Panc1 (cell line): Measurements from ENCODE around the gene GUK1. TPM values are rescaled to one million over a fixed set of nuclear protein-coding genes. Genes with fewer than 3 reads are reported as not detected.

Source experiments
- ATAC-seq: fragments of 200-7000 bp; cut with Tn5 transposase; 2 replicates; pipeline ENCODE4 v1.9.1; 2020; ENCODE audit warnings: mild to moderate bottlenecking, moderate library complexity
- BruUV-seq: library from RNA; stranded (reverse); fragments of 400-500 nt; replicated peaks from 2 replicates; lab custom pipeline; 2021; lab: Mats Ljungman, UMichigan
- CTCF ChIA-PET: fragments of 300-600 bp; sonication (Branson Sonifier 250); formaldehyde crosslinking; loops from one replicate; lab custom pipeline; 2022; ENCODE audit warnings: antibody characterized with exemption; lab: Charles Lee
- POLR2A ChIA-PET: fragments of 300-600 bp; sonication (Branson Sonifier 250); formaldehyde crosslinking; loops from one replicate; lab custom pipeline; 2022; ENCODE audit warnings: antibody characterized with exemption; lab: Charles Lee
- DNase-seq: peaks from one replicate; pipeline ENCODE4 v3.0.0-alpha.2; 2010; ENCODE audit warnings: low read depth, low spot score
- H3K27ac ChIP-seq: 2 replicates; pipeline ENCODE4 v1.5.1; 2011; ENCODE audit warnings: mild to moderate bottlenecking, low read length, inconsistent platforms
- H3K27me3 ChIP-seq: fragments of 200-500 bp; sonication (Bioruptor generic); 2 replicates; pipeline ENCODE4 v1.6.0; 2014; ENCODE audit warnings: low read length, inconsistent platforms; ENCODE audit not compliant: control insufficient read depth, insufficient read depth
- H3K36me3 ChIP-seq: fragments of 200-500 bp; sonication (Bioruptor generic); 2 replicates; pipeline ENCODE4 v1.5.1; 2014; ENCODE audit warnings: inconsistent platforms, mild to moderate bottlenecking, low read length, moderate library complexity; ENCODE audit not compliant: control insufficient read depth, insufficient read depth
- H3K4me1 ChIP-seq: 2 replicates; pipeline ENCODE4 v1.5.1; 2011; ENCODE audit warnings: inconsistent platforms, mild to moderate bottlenecking, low read length, moderate library complexity; ENCODE audit not compliant: control insufficient read depth, insufficient read depth
- H3K4me3 ChIP-seq, 2 experiments: 2 replicates each; pipeline ENCODE4 v1.5.1; 2011 to 2012; ENCODE audit warnings: low read depth in 2 of 2, low read length in 2 of 2, mild to moderate bottlenecking in 2 of 2, inconsistent platforms in 1 of 2, moderate library complexity in 1 of 2
- H3K9me3 ChIP-seq: fragments of 200-500 bp; sonication (Bioruptor generic); 2 replicates; pipeline ENCODE4 v1.5.1; 2014; ENCODE audit warnings: low read depth, mild to moderate bottlenecking, inconsistent platforms, low read length, moderate library complexity; ENCODE audit not compliant: control insufficient read depth, insufficient read depth
- POLR2AphosphoS5 ChIP-seq: IDR thresholded peaks from 2 replicates; pipeline ENCODE4 v1.6.1; 2012; ENCODE audit warnings: mild to moderate bottlenecking, low read depth, low read length, moderate library complexity
- SIN3A ChIP-seq: IDR thresholded peaks from 2 replicates; pipeline ENCODE4 v1.6.1; 2012; ENCODE audit warnings: low read depth, mild to moderate bottlenecking, low read length, moderate library complexity, borderline replicate concordance; ENCODE audit not compliant: insufficient read depth
- TCF7L2 ChIP-seq: IDR thresholded peaks from 2 replicates; pipeline ENCODE4 v1.6.1; 2011; ENCODE audit warnings: mild to moderate bottlenecking, low read depth, low read length, inconsistent platforms
- in situ Hi-C: cut with HindIII; loops from 2 replicates; pipeline ENCODE4 v1.10.0; 2016; ENCODE audit warnings: low sequenced_read_pairs, low pct_unique_long_range_greater_than_20kb
- intact Hi-C: fragments of 100-400 bp; cut with micrococcal nuclease; formaldehyde crosslinking; loops from one replicate; pipeline ENCODE4 v1.10.0; 2022; ENCODE audit not compliant: unreplicated experiment
- total RNA-seq: library from RNA; stranded (reverse); gene quantifications from one replicate; pipeline ENCODE4 v1.2.1, GENCODE V29; 2021; ENCODE audit not compliant: unreplicated experiment
- TF ChIP-seq, protein P1 (sequence below), 2 experiments: IDR thresholded peaks; 2 replicates each; pipeline ENCODE4 v1.6.1; 2011 to 2012; ENCODE audit warnings: low read depth in 2 of 2, control low read depth in 1 of 2, low read length in 1 of 2, mild to moderate bottlenecking in 1 of 2, moderate library complexity in 1 of 2; ENCODE audit not compliant: insufficient read depth in 1 of 2
- TF ChIP-seq, protein P2 (sequence below): fragments of 450-650 bp; IDR thresholded peaks from 2 replicates; pipeline ENCODE4 v1.5.1; 2017; ENCODE audit warnings: mild to moderate bottlenecking

GUK1 gene
- total RNA-seq, 1 experiment from 2014 or later, result 188 TPM

DNA sequence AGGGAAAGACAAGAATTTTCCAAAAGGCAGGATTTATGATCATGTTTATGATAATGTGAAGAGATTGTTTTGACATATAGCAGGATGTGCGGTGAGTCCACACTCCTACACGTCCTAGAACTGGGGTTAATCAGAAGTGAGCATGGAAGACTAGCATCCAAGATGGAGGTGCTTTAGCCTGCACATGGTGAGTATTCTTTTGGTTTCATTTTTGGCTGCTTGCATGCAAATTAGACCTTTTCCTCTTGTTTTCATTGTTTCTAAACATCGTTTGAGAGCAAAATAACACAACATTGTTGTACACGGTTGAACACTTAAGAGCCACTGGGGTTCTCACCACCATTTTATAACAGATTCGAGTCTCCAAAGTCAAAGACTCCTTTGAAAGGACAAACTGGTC is 14.9 kb upstream of the GUK1 start:
- H3K4me1 ChIP-seq, result 0 out of 2 replicates have a peak, but pooled peaks cover under 1% of the 10 kb centered on the region
- no peak overlapping the region for H3K4me3 ChIP-seq
- in situ Hi-C loops (no loop called here), intact Hi-C loops (no loop called here)
- DNase-seq, result no peak
- ChIA-PET CTCF (no interaction called here), POLR2A (no interaction called here)
- H3K27me3 ChIP-seq, result no peaks in the 10 kb centered on the region; the same call in 1 of the 2 replicates
- no TSS peak for BruUV-seq
- H3K27ac ChIP-seq, result no peak overlapping the region
- H3K9me3 ChIP-seq, result no peaks in the 10 kb centered on the region
- no peaks in the 10 kb centered on the region for H3K36me3 ChIP-seq
- TF ChIP-seq SIN3A, result no peak
- TF ChIP-seq, protein P1, sequence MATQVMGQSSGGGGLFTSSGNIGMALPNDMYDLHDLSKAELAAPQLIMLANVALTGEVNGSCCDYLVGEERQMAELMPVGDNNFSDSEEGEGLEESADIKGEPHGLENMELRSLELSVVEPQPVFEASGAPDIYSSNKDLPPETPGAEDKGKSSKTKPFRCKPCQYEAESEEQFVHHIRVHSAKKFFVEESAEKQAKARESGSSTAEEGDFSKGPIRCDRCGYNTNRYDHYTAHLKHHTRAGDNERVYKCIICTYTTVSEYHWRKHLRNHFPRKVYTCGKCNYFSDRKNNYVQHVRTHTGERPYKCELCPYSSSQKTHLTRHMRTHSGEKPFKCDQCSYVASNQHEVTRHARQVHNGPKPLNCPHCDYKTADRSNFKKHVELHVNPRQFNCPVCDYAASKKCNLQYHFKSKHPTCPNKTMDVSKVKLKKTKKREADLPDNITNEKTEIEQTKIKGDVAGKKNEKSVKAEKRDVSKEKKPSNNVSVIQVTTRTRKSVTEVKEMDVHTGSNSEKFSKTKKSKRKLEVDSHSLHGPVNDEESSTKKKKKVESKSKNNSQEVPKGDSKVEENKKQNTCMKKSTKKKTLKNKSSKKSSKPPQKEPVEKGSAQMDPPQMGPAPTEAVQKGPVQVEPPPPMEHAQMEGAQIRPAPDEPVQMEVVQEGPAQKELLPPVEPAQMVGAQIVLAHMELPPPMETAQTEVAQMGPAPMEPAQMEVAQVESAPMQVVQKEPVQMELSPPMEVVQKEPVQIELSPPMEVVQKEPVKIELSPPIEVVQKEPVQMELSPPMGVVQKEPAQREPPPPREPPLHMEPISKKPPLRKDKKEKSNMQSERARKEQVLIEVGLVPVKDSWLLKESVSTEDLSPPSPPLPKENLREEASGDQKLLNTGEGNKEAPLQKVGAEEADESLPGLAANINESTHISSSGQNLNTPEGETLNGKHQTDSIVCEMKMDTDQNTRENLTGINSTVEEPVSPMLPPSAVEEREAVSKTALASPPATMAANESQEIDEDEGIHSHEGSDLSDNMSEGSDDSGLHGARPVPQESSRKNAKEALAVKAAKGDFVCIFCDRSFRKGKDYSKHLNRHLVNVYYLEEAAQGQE (IDR thresholded peaks at IDR 0.05; ENCODE audit: insufficient read depth in 1 of 2, low read depth in 2 of 2, low read length in 1 of 2), result no peak
- no peak for TF ChIP-seq POLR2AphosphoS5
- TF ChIP-seq TCF7L2, result no peak
- TF ChIP-seq, protein P2, sequence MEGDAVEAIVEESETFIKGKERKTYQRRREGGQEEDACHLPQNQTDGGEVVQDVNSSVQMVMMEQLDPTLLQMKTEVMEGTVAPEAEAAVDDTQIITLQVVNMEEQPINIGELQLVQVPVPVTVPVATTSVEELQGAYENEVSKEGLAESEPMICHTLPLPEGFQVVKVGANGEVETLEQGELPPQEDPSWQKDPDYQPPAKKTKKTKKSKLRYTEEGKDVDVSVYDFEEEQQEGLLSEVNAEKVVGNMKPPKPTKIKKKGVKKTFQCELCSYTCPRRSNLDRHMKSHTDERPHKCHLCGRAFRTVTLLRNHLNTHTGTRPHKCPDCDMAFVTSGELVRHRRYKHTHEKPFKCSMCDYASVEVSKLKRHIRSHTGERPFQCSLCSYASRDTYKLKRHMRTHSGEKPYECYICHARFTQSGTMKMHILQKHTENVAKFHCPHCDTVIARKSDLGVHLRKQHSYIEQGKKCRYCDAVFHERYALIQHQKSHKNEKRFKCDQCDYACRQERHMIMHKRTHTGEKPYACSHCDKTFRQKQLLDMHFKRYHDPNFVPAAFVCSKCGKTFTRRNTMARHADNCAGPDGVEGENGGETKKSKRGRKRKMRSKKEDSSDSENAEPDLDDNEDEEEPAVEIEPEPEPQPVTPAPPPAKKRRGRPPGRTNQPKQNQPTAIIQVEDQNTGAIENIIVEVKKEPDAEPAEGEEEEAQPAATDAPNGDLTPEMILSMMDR, result no peak
- no peak for ATAC-seq

DNA sequence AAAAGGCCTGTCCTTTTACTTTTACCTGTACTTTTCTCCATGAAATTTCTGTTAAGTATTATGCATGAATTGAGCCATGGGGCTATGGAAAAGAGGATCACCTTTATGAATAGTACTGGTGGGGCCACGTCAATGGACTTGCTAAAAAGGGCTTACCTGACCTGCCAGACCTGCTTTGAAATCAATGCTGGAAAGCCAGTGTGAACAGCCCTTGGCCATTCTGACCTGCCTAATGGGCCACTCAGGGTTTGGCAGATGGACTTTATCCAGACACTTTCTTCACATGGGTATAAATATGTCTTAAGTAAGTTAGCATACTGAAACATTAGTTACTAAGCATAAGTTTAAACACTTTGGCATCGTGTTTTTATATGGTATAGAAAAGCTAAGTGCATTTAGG is 8.3 kb upstream of the GUK1 start:
- ChIA-PET CTCF (no interaction called here), POLR2A (no interaction called here)
- 0 out of 2 replicates have a peak, but pooled peaks cover 2% of the 10 kb centered on the region for H3K4me1 ChIP-seq
- no peaks in the 10 kb centered on the region; the same call in 1 of the 2 replicates for H3K36me3 ChIP-seq
- H3K27me3 ChIP-seq, result peaks cover 7% of the 10 kb centered on the region; the same call in 1 of the 2 replicates
- no TSS peak for BruUV-seq
- no peak overlapping the region for H3K27ac ChIP-seq
- H3K9me3 ChIP-seq, result no peaks in the 10 kb centered on the region
- H3K4me3 ChIP-seq, result no peak overlapping the region
- DNase-seq (no peak), ATAC-seq (no peak)
- TF ChIP-seq, protein P1 (IDR thresholded peaks at IDR 0.05; ENCODE audit: insufficient read depth in 1 of 2, low read depth in 2 of 2, low read length in 1 of 2), result no peak
- TF ChIP-seq POLR2AphosphoS5, result no peak
- in situ Hi-C loops (no loop called here), intact Hi-C loops (loop anchor here (1.0 kb wide), 1 partner anchor 60 kb away; no protein-coding TSS in a partner anchor)
